Pulmonary artery endothelial cell (primary cell): ENCODE data around the gene LMTK2. TPM values are rescaled to one million over a fixed set of nuclear protein-coding genes. Genes with fewer than 3 reads are reported as not detected.
A peak's percentile ranks its signal among the peaks of the same experiment; 100 is the strongest.

Experiments used
- DNase-seq: peaks from one replicate; pipeline ENCODE4 v3.0.0-alpha.2; 2011; ENCODE audit warnings: low read depth, low spot score
- total RNA-seq: library from RNA; depleted of rRNA; stranded (reverse); fragments of >200 nt; gene quantifications from 2 replicates; pipeline ENCODE4 v1.2.3, GENCODE V29; 2014

Gene LMTK2
- 10.4 and 11.4 TPM in 2 replicates for total RNA-seq

DNA sequence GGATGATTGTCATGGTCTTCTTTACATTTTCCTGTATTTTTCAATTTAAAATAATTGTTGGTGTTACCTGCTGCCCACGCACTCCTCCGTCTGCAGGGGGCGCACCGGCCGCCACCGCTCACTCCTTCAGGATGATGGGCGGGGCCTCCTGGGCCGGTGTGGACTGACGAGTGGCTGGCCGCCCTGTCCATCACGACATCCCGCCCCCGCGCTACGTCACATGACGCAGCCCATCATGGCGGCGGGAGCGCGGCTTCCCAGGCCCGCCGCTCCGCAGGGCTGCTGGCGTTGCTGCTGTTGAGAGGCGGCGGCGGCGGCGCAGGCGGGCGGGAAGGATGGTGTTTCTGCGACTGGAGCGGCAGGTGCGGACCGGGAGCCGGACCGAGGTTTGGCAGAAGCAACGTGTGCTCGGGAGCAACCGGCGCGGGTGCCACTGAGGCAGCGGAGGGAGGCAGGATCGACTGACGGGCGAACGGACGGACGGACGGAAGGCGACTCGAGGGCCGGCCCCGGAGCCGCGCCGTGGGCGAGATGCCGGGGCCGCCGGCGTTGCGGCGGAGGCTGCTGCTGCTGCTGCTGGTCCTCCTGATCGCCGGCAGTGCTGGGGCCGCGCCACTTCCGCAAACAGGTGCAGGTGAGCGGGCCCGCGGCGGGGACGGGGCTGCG, at the start of gene LMTK2:
TSS of gene LMTK2 (plus strand) at position 216 of the 666 bp plus-strand sequence. CDS start at position 532, 316 bp downstream.
- DNase-seq, result peak; percentile 61

DNA sequence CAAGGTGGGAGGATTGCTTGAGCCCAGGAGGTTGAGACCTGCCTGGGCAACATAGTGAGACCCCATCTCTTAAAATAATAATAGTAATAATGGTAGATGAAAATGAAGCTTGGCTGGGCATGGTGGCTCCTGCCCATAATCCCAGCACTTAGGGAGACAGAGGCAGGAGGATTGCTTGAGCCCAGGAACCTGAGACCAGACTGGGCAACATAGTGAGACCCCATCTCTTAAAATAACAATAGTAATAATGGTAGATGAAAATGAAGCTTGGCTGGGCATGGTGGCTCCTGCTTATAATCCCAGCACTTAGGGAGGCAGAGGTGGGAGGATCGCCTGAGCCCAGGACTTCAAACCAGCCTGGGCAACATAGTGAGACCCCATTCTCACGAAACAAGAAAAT, 49.5 kb upstream of the LMTK2 start:
- no peak for DNase-seq

GRCh38 chr7:98058186-98058585, 48.5 kb upstream of the LMTK2 start:
- no peak for DNase-seq

DNA sequence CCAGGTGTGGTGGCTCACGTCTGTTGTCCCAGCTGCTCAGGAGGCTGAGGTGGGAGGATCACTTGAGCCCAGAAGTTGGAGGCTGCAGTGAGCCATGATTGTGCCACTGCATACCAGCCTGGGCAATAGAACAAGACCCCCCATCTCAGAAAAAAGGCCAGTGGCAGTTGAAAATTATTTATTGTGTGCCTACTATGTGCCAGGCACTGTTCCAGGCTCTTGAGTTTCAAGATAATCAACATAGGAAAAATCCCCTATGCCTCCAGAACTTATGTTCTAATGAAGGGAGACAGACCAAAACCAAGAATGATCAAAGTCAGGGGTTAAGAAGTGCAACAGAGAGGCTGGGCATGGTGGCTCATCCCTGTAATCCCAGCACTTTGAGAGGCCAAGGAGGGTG, 42.4 kb upstream of the LMTK2 start:
- DNase-seq, result no peak

GRCh38 chr7:98066208-98066607, 40.5 kb upstream of the LMTK2 start:
- DNase-seq, result no peak

GRCh38 chr7:98066934-98067507, 39.6 kb upstream of the LMTK2 start:
- no peak for DNase-seq

- DNase-seq, result no peak
These were observed 33.6 kb upstream of the LMTK2 start for GRCh38 chr7:98073047-98073446.

DNA sequence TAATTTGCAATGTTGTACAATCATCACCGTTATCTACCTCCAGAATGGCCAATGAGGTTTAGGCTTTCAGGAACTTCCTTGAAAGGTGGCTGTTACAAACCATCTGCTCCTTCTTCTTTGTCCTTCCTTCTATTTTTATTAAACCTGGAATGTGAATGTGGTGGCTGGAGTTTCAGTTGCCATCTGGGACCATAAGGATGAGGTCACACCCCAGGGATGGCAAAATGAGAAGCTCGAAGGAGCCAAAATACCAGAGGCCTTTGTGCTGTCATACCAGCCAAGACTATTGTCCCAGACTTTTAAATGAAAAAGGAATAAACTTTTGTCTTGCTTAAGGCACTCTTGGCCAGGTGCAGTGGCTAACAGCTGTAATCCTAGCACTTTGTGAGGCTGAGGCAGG, 30.9 kb upstream of the LMTK2 start:
- no peak for DNase-seq

GRCh38 chr7:98077762-98078161, 28.9 kb upstream of the LMTK2 start:
- DNase-seq, result no peak

GRCh38 chr7:98078197-98078870, 28.3 kb upstream of the LMTK2 start:
- DNase-seq, result no peak

- no peak for DNase-seq
These were observed 26.6 kb upstream of the LMTK2 start for GRCh38 chr7:98079891-98080648.

- no peak for DNase-seq
These were observed 25.3 kb upstream of the LMTK2 start for GRCh38 chr7:98081319-98081718.

- no peak for DNase-seq
These were observed 22.0 kb upstream of the LMTK2 start for GRCh38 chr7:98084631-98085030.

GRCh38 chr7:98085674-98086073, 21.0 kb upstream of the LMTK2 start:
- DNase-seq, result no peak

- DNase-seq, result no peak
These were observed 20.4 kb upstream of the LMTK2 start for GRCh38 chr7:98086281-98086718.

- no peak for DNase-seq
These were observed 18.6 kb upstream of the LMTK2 start for GRCh38 chr7:98088109-98088508.

DNA sequence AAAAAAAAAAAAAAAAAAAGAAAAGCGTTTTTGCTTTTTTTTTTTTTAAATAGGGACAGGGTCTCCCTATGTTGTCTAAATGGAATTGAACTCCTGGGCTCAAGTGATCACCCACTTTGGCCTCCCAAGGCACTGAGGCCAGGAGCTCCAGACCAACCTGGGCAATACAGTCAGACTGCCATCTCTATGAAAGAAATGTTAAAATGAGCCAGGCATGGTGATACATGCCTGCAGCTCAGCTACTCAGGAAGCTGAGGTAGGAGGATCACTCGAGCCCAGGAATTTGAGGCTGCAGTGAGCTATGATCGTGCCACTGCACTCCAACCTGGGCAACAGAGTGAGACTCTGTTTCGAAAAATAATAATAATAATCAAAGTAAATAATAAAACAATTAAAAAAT, 16.5 kb upstream of the LMTK2 start:
- DNase-seq, result no peak

- DNase-seq, result no peak
These were observed 15.6 kb upstream of the LMTK2 start for GRCh38 chr7:98091061-98091460.

DNA sequence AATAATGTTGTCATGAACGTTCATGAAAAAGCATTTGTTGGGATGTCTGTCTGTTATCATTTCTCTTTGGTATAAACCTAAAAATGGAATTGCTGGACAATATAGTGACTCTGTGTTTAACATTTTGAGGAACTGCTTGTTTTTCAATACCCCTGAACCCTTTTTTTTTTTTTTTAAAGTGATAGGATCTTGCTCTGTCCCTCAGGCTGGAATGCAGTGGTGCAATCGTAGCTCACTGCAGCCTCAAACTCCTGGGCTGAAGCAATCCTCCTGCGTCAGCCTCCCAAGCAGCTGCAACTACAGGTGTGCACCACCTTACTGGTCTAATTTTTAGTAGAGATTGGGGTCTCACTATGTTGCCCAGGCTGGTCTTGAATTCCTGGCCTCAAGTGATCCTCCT, 15.1 kb upstream of the LMTK2 start:
- no peak for DNase-seq

DNA sequence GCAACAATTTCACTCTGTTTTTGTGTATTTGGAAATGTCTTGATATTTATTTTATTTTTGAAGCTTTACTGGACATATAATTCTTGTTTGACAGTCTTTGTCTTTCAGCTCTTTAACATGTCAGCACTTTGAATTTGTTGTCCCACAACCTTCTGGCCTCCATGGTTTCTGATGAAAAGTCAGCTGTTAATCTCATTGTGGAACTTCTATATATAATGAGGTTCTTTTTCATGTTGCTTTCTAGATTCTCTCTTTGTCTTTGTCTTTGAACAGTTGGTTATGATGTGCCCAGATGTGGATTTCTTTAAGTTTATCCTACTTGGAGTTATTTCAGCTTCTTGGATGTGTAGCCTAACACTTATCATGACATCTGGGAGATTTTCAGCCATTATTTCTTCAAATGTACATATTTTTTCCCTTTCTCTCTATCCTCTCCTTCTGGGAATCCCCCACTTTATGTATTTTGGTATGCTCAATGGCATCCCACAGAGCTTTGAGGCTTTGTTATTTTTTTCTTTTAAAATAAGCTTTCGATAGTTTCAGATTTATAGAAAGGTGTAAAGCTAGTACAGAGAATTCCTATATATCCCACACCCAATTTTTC, 9.5 kb upstream of the LMTK2 start:
- DNase-seq, result no peak

DNA sequence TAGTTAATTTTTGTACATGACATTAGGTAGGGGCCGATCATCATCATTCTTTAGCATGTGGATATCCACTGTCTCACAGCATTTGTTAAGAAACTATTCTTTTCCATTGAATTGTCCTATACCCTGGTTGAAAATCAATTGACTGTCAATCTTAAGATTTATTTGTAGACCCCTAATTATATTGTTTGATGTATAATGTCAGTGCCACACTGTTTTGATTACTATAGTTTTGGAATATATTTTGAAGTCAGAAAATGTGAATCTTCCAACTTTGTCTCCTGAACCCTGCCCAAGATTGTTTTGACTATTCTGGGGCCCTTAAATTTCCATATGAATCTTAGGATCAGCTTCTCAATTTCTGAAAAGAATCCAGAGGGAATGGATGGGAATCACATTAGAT, 6.6 kb upstream of the LMTK2 start:
- no peak for DNase-seq

DNA sequence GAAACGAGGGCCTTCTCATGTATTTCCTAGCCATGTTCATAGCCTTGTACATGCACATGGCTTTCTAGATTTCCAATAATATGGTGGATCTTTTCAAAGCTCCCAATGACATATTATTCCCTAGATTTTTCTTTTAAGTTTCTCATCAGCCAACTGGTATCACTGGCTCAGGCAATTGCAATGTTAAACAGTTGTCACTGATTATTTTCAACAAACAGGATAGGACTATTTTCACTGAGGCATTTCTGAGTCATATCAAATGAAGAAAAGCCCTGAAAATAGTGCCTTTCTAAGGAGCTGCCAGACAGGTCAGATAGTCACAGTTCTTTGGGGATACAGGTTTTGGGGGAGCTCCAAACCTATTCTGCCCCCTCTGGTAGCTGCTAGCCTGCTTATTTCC, 4.5 kb upstream of the LMTK2 start:
- DNase-seq, result no peak
